OCI-LY3 (cell line): ENCODE results near the gene MYO5A.

ENCODE experiments used
- H2AFZ ChIP-seq: fragments of 200-600, 300-600 bp; shearing (Covaris generic); 2 replicates; pipeline ENCODE4 v1.6.0; 2014; ENCODE audit warnings: antibody characterized with exemption, low read depth, low read length
- H3K27ac ChIP-seq: fragments of 200-600, 300-600 bp; sonication (generic); 2 replicates; pipeline ENCODE4 v1.5.1; 2014; ENCODE audit warnings: mild to moderate bottlenecking, low read length, moderate library complexity, mixed read lengths
- H3K27me3 ChIP-seq: fragments of 200-600, 300-600 bp; sonication (generic); 2 replicates; pipeline ENCODE4 v1.6.1; 2014; ENCODE audit warnings: low read depth, low read length, mixed read lengths
- H3K36me3 ChIP-seq: fragments of 200-600, 300-600 bp; sonication (generic); replicated peaks from 2 replicates; pipeline ENCODE3; 2014; ENCODE audit warnings: low read depth, low read length, mixed read lengths
- H3K4me1 ChIP-seq: fragments of 300-600, 200-600 bp; sonication (generic); 2 replicates; pipeline ENCODE4 v1.6.1; 2014; ENCODE audit warnings: low read length, mixed read lengths
- H3K4me2 ChIP-seq: fragments of 200-600, 300-600 bp; sonication (generic); 2 replicates; pipeline ENCODE4 v1.6.1; 2014; ENCODE audit warnings: low read length, mixed read lengths
- H3K4me3 ChIP-seq: fragments of 300-600, 200-600 bp; sonication (generic); 2 replicates; pipeline ENCODE4 v1.5.1; 2014; ENCODE audit warnings: antibody characterized with exemption, mild to moderate bottlenecking, low read length, moderate library complexity
- H3K79me2 ChIP-seq: fragments of 300-600, 200-600 bp; shearing (Covaris generic); 2 replicates; pipeline ENCODE4 v1.6.1; 2014; ENCODE audit warnings: mild to moderate bottlenecking, low read length, mixed read lengths
- H3K9ac ChIP-seq: fragments of 300-600, 200-600 bp; shearing (Covaris generic); 2 replicates; pipeline ENCODE4 v1.6.0; 2014; ENCODE audit warnings: mild to moderate bottlenecking, low read length, moderate library complexity
- H3K9me3 ChIP-seq: fragments of 200-600, 300-600 bp; shearing (Covaris generic); 2 replicates; pipeline ENCODE4 v1.6.1; 2014; ENCODE audit warnings: low read length, mixed read lengths; ENCODE audit not compliant: insufficient read depth
- H4K20me1 ChIP-seq: fragments of 200-600, 300-600 bp; sonication (generic); 2 replicates; pipeline ENCODE4 v1.6.1; 2016; ENCODE audit warnings: low read length, mixed read lengths; ENCODE audit not compliant: insufficient read depth
- CTCF ChIP-seq: fragments of 200-600, 300-600 bp; sonication (generic); IDR thresholded peaks from 2 replicates; pipeline ENCODE4 v1.5.1; 2014; ENCODE audit warnings: antibody characterized with exemption, low read length, low read depth
- EZH2phosphoT487 ChIP-seq: fragments of 200-600 bp; shearing (Covaris generic); IDR thresholded peaks from 2 replicates; pipeline ENCODE4 v1.6.1; 2018; ENCODE audit warnings: antibody characterized with exemption, mixed run types, low read depth

Gene MYO5A

GRCh38 chr15:52397118-52397517 is 131.6 kb downstream of the MYO5A start:
- TF ChIP-seq EZH2phosphoT487: no peak
- no peak for TF ChIP-seq CTCF
- no peak overlapping the region for H2AFZ ChIP-seq
- 0 out of 2 replicates have a peak overlapping the region, but pooled peaks have one; percentile 1 for H3K9ac ChIP-seq
- H3K4me2 ChIP-seq: peak overlapping the region; percentile 7; the same call in 1 of the 2 replicates
- no peak overlapping the region for H3K4me3 ChIP-seq
- H3K27ac ChIP-seq: peak overlapping the region; percentile 44
- peaks cover 32% of the 10 kb centered on the region for H3K4me1 ChIP-seq
- no peaks in the 10 kb centered on the region for H3K9me3 ChIP-seq
- no peaks in the 10 kb centered on the region for H3K27me3 ChIP-seq
- peaks cover 14% of the 10 kb centered on the region for H3K36me3 ChIP-seq
- H4K20me1 ChIP-seq: no peaks in the 10 kb centered on the region
- no peaks in the 10 kb centered on the region for H3K79me2 ChIP-seq

GRCh38 chr15:52394118-52394517 is 134.6 kb downstream of the MYO5A start:
- H4K20me1 ChIP-seq: no peaks in the 10 kb centered on the region
- no peaks in the 10 kb centered on the region for H3K9me3 ChIP-seq
- TF ChIP-seq CTCF (no peak), EZH2phosphoT487 (no peak)
- no peak overlapping the region for H3K27ac ChIP-seq
- peaks cover 25% of the 10 kb centered on the region for H3K36me3 ChIP-seq
- no peaks in the 10 kb centered on the region for H3K79me2 ChIP-seq
- no peak overlapping the region for H3K4me3 ChIP-seq
- H3K9ac ChIP-seq: no peak overlapping the region
- no peaks in the 10 kb centered on the region for H3K27me3 ChIP-seq
- no peak overlapping the region for H3K4me2 ChIP-seq
- H2AFZ ChIP-seq: no peak overlapping the region
- H3K4me1 ChIP-seq: peaks cover 32% of the 10 kb centered on the region

GRCh38 chr15:52392008-52392687 is 136.5 kb downstream of the MYO5A start:
- peaks cover 29% of the 10 kb centered on the region for H3K4me1 ChIP-seq
- H3K9ac ChIP-seq: no peak overlapping the region
- no peak overlapping the region for H3K4me3 ChIP-seq
- no peak overlapping the region for H3K4me2 ChIP-seq
- H3K9me3 ChIP-seq: no peaks in the 10 kb centered on the region
- H3K27me3 ChIP-seq: no peaks in the 10 kb centered on the region
- H4K20me1 ChIP-seq: no peaks in the 10 kb centered on the region
- TF ChIP-seq CTCF (no peak), EZH2phosphoT487 (no peak)
- no peaks in the 10 kb centered on the region for H3K79me2 ChIP-seq
- H2AFZ ChIP-seq: no peak overlapping the region
- no peak overlapping the region for H3K27ac ChIP-seq
- peaks cover 35% of the 10 kb centered on the region for H3K36me3 ChIP-seq

- H3K4me2 ChIP-seq: no peak overlapping the region
- no peak overlapping the region for H3K9ac ChIP-seq
- no peak overlapping the region for H3K27ac ChIP-seq
- no peak overlapping the region for H3K4me3 ChIP-seq
- H3K9me3 ChIP-seq: no peaks in the 10 kb centered on the region
- H3K27me3 ChIP-seq: no peaks in the 10 kb centered on the region
- peaks cover 31% of the 10 kb centered on the region for H3K36me3 ChIP-seq
- no peaks in the 10 kb centered on the region for H3K79me2 ChIP-seq
- TF ChIP-seq CTCF (no peak), EZH2phosphoT487 (no peak)
- peaks cover 19% of the 10 kb centered on the region for H3K4me1 ChIP-seq
- H4K20me1 ChIP-seq: no peaks in the 10 kb centered on the region
- H2AFZ ChIP-seq: no peak overlapping the region
Observed at GRCh38 chr15:52391069-52391468, 137.6 kb downstream of the MYO5A start.
